GM19035 (cell line): Measurements from ENCODE around the gene YTHDF1.

Experiments used
- ATAC-seq: cut with Tn5 transposase; IDR thresholded peaks from one replicate; pipeline ENCODE4 v1.9.1; 2021; ENCODE audit not compliant: unreplicated experiment

The YTHDF1 gene

DNA sequence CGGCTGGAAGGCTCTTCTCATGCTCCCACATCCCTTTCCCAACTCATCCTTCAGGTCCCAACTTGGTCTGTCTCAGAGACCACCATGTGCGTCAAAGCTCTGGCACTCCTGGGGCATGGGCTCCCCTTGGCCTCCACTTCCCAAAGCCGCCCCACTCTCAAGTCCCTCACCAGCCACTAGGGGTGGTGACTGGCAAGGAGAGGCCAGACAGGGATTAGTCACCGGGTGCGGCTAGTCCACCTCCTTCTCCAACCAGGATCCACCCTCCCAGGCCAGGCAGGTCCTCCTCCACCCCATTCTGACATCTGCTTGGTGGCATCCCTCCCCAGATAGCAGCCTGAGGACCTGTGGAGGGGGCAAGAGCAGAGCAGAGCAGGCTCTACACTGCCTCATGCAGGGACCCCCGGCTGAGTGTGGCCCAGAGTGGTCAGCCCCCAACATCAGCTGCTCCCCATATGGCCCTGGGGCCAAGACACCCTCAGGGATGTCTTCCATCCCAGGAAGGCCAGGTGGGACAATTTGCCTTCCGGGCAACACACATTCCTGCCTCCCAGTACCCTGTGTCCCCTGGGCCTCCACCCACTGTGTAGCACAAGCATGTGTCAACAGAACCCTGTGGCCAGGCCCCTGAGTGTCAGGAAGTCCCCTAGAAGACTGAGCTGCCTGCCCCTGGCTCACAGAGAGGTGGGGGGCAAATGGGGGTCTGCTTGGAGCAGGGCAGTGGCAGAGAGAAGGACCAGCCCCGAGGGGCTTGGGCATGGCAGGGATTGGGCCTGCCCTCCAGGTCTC lies 29.2 kb downstream of the YTHDF1 start:
- no peak for ATAC-seq

DNA sequence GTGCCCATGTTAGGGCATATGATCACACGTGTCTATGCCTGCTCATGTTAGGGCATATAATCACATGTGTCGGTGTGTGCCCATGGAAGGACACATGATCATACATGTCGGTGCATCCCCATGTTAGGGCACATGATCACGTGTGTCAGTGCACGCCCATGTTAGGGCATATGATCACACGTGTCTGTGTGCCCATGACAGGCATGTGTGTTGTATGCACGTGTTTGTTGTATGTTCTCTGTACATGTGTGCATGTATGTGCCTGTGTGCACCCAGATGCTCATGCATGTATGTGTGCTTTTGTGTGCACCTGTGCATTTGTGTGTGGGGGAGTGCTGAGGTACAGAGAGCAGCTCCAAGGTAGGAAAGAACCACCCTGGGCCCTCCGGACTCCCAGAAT lies 29.8 kb downstream of the YTHDF1 start:
- no peak for ATAC-seq

DNA sequence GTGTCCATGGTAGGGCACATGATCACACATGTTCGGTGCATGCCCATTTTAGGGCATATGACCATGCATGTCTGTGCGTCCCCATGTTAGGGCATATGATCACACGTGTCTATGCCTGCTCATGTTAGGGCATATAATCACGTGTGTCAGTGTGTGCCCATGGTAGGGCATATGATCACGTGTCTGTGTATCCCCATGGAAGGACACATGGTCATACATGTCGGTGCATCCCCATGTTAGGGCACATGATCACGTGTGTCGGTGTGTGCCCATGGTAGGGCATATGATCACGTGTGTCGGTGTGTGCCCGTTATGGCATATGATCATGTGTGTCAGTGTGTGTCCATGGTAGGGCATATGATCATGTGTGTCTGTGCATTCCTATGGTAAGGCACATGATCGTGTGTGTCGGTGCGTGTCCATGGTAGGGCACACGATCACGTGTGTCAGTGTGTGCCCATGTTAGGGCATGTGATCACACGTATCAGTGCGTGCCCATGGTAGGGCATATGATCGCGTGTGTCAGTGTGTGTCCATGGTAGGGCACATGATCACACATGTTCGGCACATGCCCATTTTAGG lies 30.6 kb downstream of the YTHDF1 start:
- ATAC-seq, result no peak

DNA sequence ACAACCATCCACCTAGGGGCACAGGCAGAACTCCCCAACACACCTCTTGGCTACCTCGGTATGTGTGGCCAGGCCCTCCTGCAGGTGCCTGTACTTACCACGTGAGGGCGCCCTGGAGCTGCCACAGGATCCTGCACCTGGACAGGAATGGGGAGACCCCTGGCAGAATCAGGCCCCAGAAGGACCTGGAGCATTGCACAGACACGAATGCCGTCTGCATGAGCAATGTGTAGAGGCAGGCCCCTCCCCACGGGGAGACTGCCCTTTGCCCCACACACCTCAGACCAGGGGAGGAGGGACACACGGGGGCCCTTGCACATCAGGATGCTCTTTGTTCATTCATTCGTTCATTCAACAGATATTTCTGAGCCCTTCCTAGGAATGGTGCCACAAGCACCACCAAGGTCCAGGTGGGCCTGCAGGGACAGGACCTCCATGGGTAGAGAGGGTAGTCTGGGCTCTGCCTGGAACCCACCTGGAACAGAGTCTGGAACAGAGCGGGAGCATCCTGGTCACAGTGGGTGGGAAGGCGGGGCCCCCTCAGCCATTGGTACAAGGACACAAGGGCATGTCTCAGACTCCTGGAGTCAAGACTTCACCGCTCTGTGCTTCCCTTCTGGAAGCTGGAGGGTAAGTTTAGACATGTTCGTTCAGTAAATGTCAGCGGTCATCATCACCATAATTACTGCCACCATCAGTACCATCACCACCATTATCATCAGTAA lies 32.3 kb downstream of the YTHDF1 start:
- no peak for ATAC-seq

DNA sequence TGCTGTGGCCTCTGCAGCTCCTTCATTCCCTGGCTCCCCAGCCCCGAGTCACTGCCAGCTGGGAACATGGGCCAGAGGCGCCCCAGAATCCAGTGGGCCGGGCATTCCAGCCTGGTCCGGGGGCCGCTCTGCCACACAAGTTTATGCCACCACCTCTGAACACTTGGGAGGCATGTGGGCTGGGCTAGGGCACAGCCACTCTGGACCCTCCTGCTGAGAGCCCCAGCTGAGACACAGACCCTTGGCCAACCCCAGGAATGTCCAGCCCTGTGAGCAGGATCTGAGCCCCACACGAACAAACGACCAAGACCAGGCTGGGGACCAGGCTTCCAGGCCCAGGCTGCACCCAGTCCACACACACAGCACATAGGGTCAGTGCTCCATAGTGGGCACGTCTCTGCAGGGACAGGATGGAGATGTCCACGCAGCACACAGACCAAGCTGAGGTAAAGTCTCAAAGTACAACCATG lies 33.0 kb downstream of the YTHDF1 start:
- no peak for ATAC-seq

DNA sequence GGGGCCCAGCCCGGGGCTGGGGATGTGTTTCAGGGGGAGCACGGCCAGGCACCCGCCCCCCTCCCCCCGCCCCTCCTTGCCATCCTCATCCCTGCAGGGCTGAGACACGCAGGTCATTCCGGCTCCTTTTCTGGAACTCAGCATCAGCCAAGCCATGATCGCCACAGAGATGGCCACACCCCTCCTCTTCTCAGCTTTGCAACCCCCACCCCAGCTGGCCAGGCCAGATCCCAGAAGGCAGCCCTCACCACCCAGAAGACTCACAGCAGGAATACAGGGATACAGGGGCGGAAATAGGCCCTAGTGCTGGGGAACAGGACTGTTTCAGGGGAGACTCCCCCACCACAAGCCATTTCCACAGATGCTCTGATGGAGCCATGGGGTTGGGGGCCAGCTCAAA lies 33.5 kb downstream of the YTHDF1 start:
- no peak for ATAC-seq

DNA sequence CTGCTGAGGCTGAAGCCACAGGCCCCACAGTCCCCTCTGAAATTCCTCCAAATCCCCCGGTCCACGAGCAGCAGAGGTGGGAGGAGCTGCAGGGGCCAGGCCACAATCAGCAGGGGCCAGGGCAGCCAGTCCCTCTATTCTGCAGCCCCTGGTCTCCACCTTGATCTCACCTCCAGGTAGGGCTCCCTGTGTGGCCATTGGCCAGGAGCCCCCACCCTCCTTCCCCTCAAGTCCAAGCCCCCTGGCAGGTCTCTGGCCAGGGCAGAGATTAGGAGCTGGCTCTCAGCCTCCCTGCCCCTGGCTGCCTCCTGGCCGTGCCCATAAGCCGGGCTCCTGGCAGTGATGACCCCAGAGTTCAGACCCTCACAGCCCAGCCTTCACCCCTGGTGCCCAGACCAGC lies 34.7 kb downstream of the YTHDF1 start:
- no peak for ATAC-seq

DNA sequence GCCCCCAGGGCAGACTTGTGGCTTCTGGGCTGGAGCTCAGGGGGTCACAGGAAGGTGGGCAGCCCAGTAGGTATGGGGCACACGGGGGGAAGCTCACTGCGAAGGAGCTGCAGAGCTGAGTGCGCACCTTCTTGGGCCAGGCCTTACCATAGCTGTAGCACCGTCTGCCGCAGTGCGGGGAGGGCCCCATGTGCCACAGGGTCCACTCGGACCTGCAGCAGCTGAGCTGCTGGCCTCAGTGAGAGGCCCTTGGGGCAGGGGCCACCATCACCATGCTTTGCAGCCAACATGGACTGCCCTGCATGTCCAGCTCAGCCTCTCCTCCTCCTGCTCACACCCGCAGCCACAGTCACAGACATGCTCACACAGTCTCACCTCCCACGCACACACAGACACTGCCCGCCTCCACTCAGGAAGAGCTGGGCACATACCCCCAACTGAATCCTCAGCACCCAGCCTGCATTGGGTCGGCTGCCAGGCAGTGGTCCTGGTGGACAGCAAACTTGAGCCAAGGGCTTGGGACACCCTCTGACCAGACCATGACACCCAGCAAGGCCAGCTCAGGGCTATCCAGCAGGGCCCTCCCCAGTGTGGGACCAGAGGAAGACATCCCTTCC lies 35.3 kb downstream of the YTHDF1 start:
- ATAC-seq, result no peak

DNA sequence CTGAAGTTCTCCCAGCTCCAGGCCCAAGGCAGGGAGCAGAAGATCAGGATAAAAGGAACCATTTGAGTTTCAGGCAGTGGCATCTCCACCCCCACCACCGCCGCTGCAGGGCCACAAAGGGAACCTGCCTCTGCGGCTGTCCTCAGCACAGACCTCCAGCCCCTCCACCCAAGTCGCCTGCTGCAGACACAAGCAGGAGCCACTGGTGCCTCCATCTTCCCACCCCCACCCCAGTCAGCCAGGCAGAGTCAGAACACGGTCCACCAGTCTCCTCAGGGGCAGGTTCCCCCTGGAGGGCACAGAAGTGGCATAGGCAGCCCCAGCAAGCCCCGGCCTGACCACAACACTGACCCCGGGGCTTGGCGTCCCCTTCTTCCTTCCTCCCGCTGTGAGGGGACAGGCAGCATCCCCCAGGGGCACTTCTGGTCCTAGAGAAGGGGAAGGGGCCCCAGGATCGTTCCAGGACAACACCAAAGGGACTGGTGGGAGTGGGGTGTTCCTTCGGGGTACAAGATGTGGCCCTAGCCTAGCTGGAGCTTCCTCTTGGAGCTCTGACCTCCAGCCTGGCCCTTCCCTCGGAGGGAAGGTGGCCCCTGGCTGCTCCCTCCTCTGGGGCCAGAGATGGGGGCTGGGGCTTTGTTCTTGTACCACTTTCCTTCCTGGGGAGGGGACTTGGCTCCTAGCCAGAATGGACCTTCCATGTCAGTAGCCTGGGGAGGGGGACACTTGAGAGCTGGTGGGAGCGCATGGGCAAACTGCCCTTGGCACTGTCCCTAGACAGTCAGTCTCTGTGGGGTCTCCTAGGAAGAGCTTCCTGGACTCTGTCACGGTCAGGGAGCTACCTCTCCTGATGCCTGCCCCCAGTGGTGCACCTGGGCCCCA lies 36.0 kb downstream of the YTHDF1 start:
- no peak for ATAC-seq

DNA sequence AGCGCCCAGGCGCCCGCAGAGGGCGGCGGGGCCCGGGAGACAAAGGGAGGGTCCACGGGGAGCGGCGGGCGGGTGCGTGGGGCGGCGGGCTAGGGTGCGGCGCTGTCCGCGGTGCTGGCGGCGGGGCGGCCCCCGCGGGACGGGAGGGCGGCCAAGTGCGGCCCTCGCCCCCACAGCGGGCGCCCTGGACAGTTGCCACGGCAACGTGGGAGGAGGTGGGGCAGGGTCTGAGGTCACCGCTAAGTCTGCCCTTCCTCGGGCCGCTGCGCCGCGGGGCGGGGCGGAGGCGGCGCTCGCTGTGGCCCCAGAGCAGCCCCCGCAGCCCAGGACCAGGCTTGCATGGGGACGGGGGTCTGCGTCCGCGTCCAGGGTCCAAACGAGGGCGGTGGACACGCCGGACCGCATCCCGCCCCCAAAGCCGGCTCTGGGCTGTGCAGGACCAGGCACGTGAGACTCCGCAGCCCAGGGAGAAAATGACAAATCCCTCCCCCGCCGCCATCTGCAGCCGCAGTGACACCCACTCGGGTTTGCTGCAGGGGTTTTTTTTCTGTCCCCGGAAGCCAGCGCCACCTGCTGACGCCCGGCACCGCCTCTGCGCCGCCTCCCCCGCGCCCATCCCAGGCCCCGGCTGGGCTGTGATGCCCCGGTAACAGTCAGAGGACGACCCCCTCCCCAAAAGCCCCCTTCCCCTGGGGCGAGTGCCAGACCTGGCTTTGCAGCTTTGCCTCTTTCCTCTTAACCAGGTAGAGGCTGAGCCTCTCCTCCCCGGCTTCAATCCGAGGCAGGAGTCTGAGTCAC lies 36.8 kb downstream of the YTHDF1 start:
- ATAC-seq, result peak; percentile 52

DNA sequence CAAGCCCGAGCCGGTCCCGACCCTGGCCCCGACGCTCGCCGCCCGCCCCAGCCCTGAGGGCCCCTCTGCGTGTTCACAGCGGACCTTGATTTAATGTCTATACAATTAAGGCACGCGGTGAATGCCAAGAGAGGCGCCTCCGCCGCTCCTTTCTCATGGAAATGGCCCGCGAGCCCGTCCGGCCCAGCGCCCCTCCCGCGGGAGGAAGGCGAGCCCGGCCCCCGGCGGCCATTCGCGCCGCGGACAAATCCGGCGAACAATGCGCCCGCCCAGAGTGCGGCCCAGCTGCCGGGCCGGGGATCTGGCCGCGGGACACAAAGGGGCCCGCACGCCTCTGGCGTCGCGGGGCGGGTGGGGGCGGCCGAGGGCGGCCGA lies 37.5 kb downstream of the YTHDF1 start:
- no peak for ATAC-seq

DNA sequence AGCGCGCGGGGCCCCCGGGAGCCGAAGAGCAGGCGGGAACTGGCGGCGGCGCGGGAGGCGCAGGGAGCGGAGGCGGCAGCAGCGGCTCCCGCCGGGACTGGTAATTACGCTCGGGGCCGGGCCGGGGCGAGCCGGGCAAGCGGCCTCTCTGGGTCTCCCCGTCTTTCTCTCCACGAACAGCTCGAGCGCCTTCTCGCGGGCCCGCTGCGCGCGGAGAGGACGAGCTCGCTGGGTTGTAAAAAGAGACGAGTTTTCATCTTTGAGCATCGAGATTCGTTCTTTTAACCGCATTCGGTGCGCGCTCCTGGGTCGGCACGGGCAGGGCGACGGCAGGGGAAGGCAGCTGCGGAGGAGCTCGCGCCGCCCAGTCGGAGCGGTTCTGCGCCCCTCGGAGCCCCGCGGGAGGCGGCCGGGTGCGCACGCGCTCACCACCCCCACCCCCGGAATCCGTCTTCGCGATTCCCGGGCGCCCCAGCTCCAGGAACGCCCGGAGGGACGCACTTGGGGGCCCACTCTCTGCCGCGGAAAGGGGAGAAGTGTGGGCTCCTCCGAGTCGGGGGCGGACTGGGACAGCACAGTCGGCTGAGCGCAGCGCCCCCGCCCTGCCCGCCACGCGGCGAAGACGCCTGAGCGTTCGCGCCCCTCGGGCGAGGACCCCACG lies 38.0 kb downstream of the YTHDF1 start:
- ATAC-seq, result no peak

DNA sequence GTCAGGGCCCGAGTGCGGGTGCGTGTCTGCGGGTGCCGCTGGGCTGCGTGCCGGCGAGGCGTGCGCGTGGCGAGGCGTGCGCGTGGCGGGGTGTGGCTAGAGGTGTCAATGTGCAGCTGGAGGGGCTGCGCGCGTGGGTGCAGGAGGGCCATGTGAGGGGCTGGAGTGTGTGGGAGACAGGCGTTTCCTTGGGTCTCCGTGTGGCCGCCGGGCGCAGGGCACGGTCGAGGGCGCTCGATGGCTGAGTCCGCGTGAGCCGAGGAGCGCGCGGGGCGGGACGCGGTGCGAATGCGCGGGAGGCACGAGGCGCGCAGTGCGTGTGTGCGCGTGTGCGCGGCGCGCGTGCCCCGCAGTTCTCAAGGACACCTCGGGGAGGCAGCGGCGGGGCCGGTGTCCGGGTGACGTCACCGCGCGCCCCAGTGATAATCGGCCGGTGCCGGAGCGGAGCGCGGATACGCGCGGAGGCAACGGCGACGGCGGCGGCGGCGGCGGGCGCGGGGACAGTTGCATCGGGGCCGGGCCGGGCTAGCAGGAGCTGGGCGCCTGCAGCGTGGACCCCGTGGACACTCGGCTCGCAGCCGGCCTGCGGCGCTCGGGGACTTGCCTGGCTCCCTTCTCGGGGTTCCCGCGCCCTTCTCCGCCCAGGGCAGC lies 38.7 kb downstream of the YTHDF1 start:
- ATAC-seq, result no peak

DNA sequence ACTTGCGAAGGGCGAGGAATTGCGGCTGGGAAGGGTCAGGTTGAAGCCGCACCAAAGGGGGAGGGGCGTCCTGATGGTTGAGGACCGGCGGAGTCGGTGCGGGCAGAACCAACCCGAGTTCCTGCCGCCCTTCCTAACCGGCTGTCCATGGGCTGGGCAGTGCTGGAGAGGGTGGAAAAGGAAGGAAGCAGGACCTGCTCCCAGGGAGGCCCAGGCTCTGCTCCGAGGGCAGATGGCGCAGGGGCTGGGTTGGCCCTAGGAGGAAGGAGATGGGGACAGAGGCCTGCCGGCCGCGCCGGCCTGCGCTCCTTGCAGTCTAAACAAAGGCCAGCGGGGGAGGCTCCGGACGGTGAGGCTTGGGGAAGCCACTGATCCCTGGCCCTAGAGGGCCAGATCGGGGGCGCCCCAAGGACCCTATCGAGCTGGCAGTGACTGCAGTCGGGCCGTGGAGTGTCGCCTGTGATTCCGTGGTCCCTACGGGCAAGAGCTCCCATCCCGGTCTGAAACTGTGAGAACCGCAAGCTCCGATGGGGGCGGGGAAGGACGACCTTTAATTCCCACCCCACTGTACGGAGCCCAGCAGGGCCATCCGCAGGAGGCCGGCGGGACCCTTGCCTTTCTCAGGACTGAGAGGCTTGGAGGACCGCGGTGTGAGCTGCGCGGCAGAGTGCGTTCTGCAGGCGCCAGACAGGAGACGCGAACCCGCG lies 39.4 kb downstream of the YTHDF1 start:
- ATAC-seq, result no peak

DNA sequence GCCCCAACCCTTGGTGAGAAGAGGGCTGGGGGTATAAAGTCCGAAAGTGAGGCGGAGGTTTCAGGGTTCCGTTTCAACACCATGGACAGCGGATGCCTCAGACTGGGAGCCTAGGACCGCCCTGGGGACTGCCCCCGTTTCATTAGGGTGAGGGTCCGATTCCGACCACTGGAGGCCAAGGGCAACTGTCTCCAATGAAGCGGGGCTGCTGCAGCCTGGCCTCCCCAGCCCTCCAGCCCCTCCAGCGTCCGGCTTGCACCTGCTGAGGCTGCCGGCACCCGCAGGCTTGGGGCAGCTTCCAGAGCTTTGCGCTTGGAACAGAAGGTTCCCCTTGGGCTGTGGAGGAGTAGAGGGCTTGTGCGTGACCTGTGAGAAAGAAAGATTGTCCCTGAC lies 39.9 kb downstream of the YTHDF1 start:
- ATAC-seq, result no peak

DNA sequence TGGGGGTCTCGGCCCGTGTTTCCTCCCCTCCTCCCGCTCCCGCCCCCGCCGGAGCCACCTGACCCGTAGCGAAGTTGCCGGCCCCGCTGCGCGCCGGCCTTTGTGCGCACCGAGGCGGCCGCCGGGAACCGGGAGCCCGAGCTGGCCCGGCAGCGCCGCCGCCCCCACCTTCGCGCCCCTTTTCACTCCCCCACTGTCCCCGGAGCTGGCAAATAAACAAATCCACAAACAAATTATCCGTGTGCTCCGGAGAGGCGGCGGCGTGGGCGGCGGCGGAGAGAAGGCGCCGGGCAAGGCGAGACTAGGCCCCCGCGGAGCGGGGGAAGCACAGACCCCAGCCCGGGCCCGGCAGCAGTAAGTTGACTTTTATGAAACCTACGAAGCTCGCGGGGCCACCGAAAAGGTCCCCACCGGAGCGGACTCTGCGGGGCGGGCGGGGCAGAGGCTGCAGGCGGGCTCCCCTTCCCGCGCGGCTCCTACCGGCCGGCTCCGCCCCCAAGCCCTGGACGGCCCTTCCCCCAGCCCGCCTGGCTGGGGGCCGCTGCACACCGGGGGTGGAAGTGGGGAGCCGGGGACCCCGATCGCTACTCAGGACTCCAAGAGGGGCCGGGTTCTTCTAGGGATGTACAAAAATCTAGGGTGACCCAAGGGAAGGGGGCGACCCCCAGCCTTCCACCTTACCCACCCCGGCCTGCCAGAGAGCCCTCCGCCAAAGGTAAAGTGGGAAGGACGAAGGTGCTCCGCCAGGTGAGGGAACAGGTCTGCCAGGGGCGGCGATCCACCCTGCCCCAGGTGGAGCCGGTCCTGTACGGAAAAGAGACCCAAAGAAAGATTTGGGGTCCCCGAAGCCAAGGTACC lies 40.7 kb downstream of the YTHDF1 start:
- no peak for ATAC-seq

DNA sequence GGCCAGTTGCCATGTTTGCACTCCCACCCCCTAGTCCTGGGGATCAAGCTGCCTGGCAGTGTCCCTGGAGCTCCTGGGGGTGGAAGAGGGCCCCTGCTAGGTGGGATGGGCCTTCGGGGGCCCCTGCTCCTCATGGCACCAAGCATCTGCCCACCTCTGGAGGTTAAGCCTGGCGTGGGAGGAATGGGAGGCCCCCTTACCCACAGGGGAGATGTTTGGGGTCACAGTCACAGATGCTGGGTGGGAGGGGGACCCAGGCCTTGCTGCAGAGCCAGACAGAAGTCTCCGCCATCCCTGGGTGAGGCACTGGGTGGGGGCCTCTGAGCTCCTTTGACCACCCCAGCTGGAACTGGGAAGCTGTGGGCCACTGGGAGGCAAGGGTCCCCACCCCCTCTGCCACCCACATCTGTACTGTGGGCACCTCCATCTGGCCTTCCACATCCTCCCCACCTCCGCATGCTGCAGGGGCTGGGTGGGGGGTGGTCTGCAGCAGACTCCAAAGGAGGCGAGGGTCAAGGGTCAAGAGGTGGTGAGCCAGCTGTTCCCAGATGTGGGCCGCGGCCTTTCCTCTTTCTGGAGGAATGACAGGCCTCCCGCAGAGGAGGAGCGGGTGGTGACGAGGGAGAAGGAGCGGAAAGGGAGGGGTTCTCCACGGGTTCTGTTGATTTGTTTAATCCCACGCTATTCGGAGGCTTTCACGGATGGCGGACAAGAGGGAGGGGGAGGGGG lies 41.5 kb downstream of the YTHDF1 start:
- ATAC-seq, result no peak
